ENCODE results near the gene NIPA2.

Gene NIPA2

GRCh38 chr15:22913646-22914380 lies 75.3 kb downstream of the NIPA2 start:
- no peak for TF ChIP-seq GATA3 (IDR thresholded peaks at IDR 0.05; ENCODE audit: low read depth, low read length)
- TF ChIP-seq GATA2 (IDR thresholded peaks at IDR 0.05; ENCODE audit: low read depth, low read length): no peak

- no peak for TF ChIP-seq GATA2 (IDR thresholded peaks at IDR 0.05; ENCODE audit: low read depth, low read length)
- TF ChIP-seq GATA3 (IDR thresholded peaks at IDR 0.05; ENCODE audit: low read depth, low read length): no peak
Observed at GRCh38 chr15:22915866-22916515, 77.5 kb downstream of the NIPA2 start.

GRCh38 chr15:22916606-22917350 lies 78.3 kb downstream of the NIPA2 start:
- TF ChIP-seq GATA3 (IDR thresholded peaks at IDR 0.05; ENCODE audit: low read depth, low read length) (no peak), GATA2 (IDR thresholded peaks at IDR 0.05; ENCODE audit: low read depth, low read length) (no peak)

- TF ChIP-seq GATA3 (IDR thresholded peaks at IDR 0.05; ENCODE audit: low read depth, low read length) (no peak), GATA2 (IDR thresholded peaks at IDR 0.05; ENCODE audit: low read depth, low read length) (no peak)
Observed at GRCh38 chr15:22917556-22917955, 79.1 kb downstream of the NIPA2 start.

Measured in SH-SY5Y (cell line).